HUES48 (cell line): ENCODE data around the gene CEBPA.

Experiments
- H3K27ac ChIP-seq: one replicate; pipeline ENCODE4 v1.7.0; 2013; ENCODE audit warnings: low read depth, low read length, inconsistent platforms
- H3K27me3 ChIP-seq: 2 replicates; pipeline ENCODE4 v1.6.1; 2013; ENCODE audit warnings: mild to moderate bottlenecking, low read length; ENCODE audit not compliant: control insufficient read depth, insufficient read depth
- H3K36me3 ChIP-seq: 2 replicates; pipeline ENCODE4 v1.6.1; 2013; ENCODE audit warnings: low read length; ENCODE audit not compliant: control insufficient read depth, insufficient read depth
- H3K4me1 ChIP-seq: 2 replicates; pipeline ENCODE4 v1.6.1; 2013; ENCODE audit warnings: mild to moderate bottlenecking, low read length; ENCODE audit not compliant: control insufficient read depth, insufficient read depth
- H3K4me3 ChIP-seq: 2 replicates; pipeline ENCODE4 v1.5.1; 2013; ENCODE audit warnings: mild to moderate bottlenecking, low read depth, low read length
- H3K9ac ChIP-seq: 2 replicates; pipeline ENCODE4 v1.6.1; 2013; ENCODE audit warnings: mild to moderate bottlenecking, low read depth, low read length, moderate library complexity
- H3K9me3 ChIP-seq: 2 replicates; pipeline ENCODE4 v1.6.1; 2013; ENCODE audit warnings: low read length; ENCODE audit not compliant: control insufficient read depth, insufficient read depth

Gene CEBPA

GRCh38 chr19:33267706-33268105 is 34.6 kb downstream of the CEBPA start:
- Histone ChIP-seq H3K27ac (no peak overlapping the region), H3K9me3 (no peaks in the 10 kb centered on the region), H3K9ac (no peak overlapping the region), H3K36me3 (no peaks in the 10 kb centered on the region), H3K4me3 (no peak overlapping the region), H3K4me1 (no peaks in the 10 kb centered on the region), H3K27me3 (no peaks in the 10 kb centered on the region)

GRCh38 chr19:33266974-33267484 is 35.3 kb downstream of the CEBPA start:
- H3K9me3 ChIP-seq, result no peaks in the 10 kb centered on the region
- H3K4me3 ChIP-seq, result no peak overlapping the region
- no peak overlapping the region for H3K9ac ChIP-seq
- H3K36me3 ChIP-seq, result no peaks in the 10 kb centered on the region
- no peak overlapping the region for H3K27ac ChIP-seq
- H3K4me1 ChIP-seq, result no peaks in the 10 kb centered on the region
- H3K27me3 ChIP-seq, result no peaks in the 10 kb centered on the region

- Histone ChIP-seq H3K4me1 (no peaks in the 10 kb centered on the region; the same call in 1 of the 2 replicates), H3K9ac (no peak overlapping the region)
Measured at GRCh38 chr19:33264881-33265445, 37.4 kb downstream of the CEBPA start.

GRCh38 chr19:33263325-33264023 is 38.9 kb downstream of the CEBPA start:
- Histone ChIP-seq H3K9me3 (no peaks in the 10 kb centered on the region), H3K4me3 (no peak overlapping the region), H3K4me1 (no peaks in the 10 kb centered on the region; the same call in 1 of the 2 replicates), H3K27ac (no peak overlapping the region), H3K36me3 (no peaks in the 10 kb centered on the region), H3K9ac (no peak overlapping the region), H3K27me3 (no peaks in the 10 kb centered on the region)

More at GRCh38 chr19:33264881-33265445, 37.4 kb downstream of the CEBPA start:
- Histone ChIP-seq H3K27ac (no peak overlapping the region), H3K27me3 (no peaks in the 10 kb centered on the region), H3K4me3 (no peak overlapping the region), H3K36me3 (no peaks in the 10 kb centered on the region), H3K9me3 (no peaks in the 10 kb centered on the region)

GRCh38 chr19:33261511-33262189 is 40.7 kb downstream of the CEBPA start:
- no peaks in the 10 kb centered on the region for H3K36me3 ChIP-seq
- H3K9me3 ChIP-seq, result no peaks in the 10 kb centered on the region
- no peaks in the 10 kb centered on the region for H3K27me3 ChIP-seq
- no peak overlapping the region for H3K9ac ChIP-seq
- H3K4me3 ChIP-seq, result no peak overlapping the region
- no peak overlapping the region for H3K27ac ChIP-seq
- H3K4me1 ChIP-seq, result no peaks in the 10 kb centered on the region; the same call in 1 of the 2 replicates

- Histone ChIP-seq H3K4me1 (no peaks in the 10 kb centered on the region; the same call in 1 of the 2 replicates), H3K9me3 (no peaks in the 10 kb centered on the region), H3K9ac (no peak overlapping the region), H3K4me3 (no peak overlapping the region), H3K36me3 (no peaks in the 10 kb centered on the region), H3K27ac (no peak overlapping the region), H3K27me3 (no peaks in the 10 kb centered on the region)
Measured at GRCh38 chr19:33260628-33261418, 41.5 kb downstream of the CEBPA start.

- H3K36me3 ChIP-seq, result no peaks in the 10 kb centered on the region
- no peaks in the 10 kb centered on the region for H3K9me3 ChIP-seq
- H3K27ac ChIP-seq, result no peak overlapping the region
- no peak overlapping the region for H3K9ac ChIP-seq
- H3K4me1 ChIP-seq, result no peaks in the 10 kb centered on the region; the same call in 1 of the 2 replicates
- H3K4me3 ChIP-seq, result no peak overlapping the region
- no peaks in the 10 kb centered on the region for H3K27me3 ChIP-seq
Measured at GRCh38 chr19:33259539-33259938, 42.8 kb downstream of the CEBPA start.

- Histone ChIP-seq H3K27me3 (no peaks in the 10 kb centered on the region), H3K36me3 (no peaks in the 10 kb centered on the region), H3K27ac (no peak overlapping the region), H3K4me3 (no peak overlapping the region), H3K4me1 (no peaks in the 10 kb centered on the region; the same call in 1 of the 2 replicates), H3K9me3 (no peaks in the 10 kb centered on the region), H3K9ac (no peak overlapping the region)
Measured at GRCh38 chr19:33257828-33258227, 44.5 kb downstream of the CEBPA start.

- Histone ChIP-seq H3K27ac (no peak overlapping the region), H3K27me3 (no peaks in the 10 kb centered on the region), H3K4me1 (no peaks in the 10 kb centered on the region; the same call in 1 of the 2 replicates), H3K9me3 (no peaks in the 10 kb centered on the region), H3K4me3 (no peak overlapping the region), H3K36me3 (no peaks in the 10 kb centered on the region), H3K9ac (no peak overlapping the region)
Measured at GRCh38 chr19:33256261-33256660, 46.1 kb downstream of the CEBPA start.

- Histone ChIP-seq H3K4me1 (no peaks in the 10 kb centered on the region), H3K36me3 (no peaks in the 10 kb centered on the region), H3K27me3 (no peaks in the 10 kb centered on the region), H3K27ac (no peak overlapping the region), H3K4me3 (no peak overlapping the region), H3K9ac (no peak overlapping the region), H3K9me3 (no peaks in the 10 kb centered on the region)
Measured at GRCh38 chr19:33255781-33256180, 46.6 kb downstream of the CEBPA start.
